ENCODE data around the gene L3MBTL3.

Gene L3MBTL3

GRCh38 chr6:130127195-130127594 lies 108.8 kb downstream of the L3MBTL3 start:
- TF ChIP-seq NFIC (IDR thresholded peaks at IDR 0.05) (no peak), EGR1 (IDR thresholded peaks at IDR 0.05) (no peak), YY1 (IDR thresholded peaks at IDR 0.05; ENCODE audit: low read depth) (no peak), RAD21 (IDR thresholded peaks at IDR 0.05; ENCODE audit: low read depth) (no peak), ZBTB7A (IDR thresholded peaks at IDR 0.05; ENCODE audit: low read depth) (no peak), TCF12 (IDR thresholded peaks at IDR 0.05; ENCODE audit: low read depth) (no peak), EP300 (IDR thresholded peaks at IDR 0.05; ENCODE audit: borderline replicate concordance) (no peak), MAX (IDR thresholded peaks at IDR 0.05) (no peak), REST (IDR thresholded peaks at IDR 0.05; ENCODE audit: low read depth) (no peak), USF1 (IDR thresholded peaks at IDR 0.05) (no peak), CEBPB (IDR thresholded peaks at IDR 0.05) (no peak), TAF1 (IDR thresholded peaks at IDR 0.05; ENCODE audit: low read depth) (no peak), FOXM1 (IDR thresholded peaks at IDR 0.05; ENCODE audit: borderline replicate concordance, low read depth) (no peak), TEAD4 (IDR thresholded peaks at IDR 0.05) (no peak)

- TF ChIP-seq FOXM1 (IDR thresholded peaks at IDR 0.05; ENCODE audit: borderline replicate concordance, low read depth): no peak
Measured at GRCh38 chr6:130128326-130128725, 109.9 kb downstream of the L3MBTL3 start.

- TF ChIP-seq RAD21 (IDR thresholded peaks at IDR 0.05; ENCODE audit: low read depth) (no peak), TAF1 (IDR thresholded peaks at IDR 0.05; ENCODE audit: low read depth) (no peak), EP300 (IDR thresholded peaks at IDR 0.05; ENCODE audit: borderline replicate concordance) (no peak), FOXM1 (IDR thresholded peaks at IDR 0.05; ENCODE audit: borderline replicate concordance, low read depth) (no peak), TCF12 (IDR thresholded peaks at IDR 0.05; ENCODE audit: low read depth) (no peak), EGR1 (IDR thresholded peaks at IDR 0.05) (no peak), REST (IDR thresholded peaks at IDR 0.05; ENCODE audit: low read depth) (no peak), MAX (IDR thresholded peaks at IDR 0.05) (no peak), NFIC (IDR thresholded peaks at IDR 0.05) (no peak), TEAD4 (IDR thresholded peaks at IDR 0.05) (no peak), CEBPB (IDR thresholded peaks at IDR 0.05) (no peak), YY1 (IDR thresholded peaks at IDR 0.05; ENCODE audit: low read depth) (no peak), USF1 (IDR thresholded peaks at IDR 0.05) (no peak), CREB1 (IDR thresholded peaks at IDR 0.05; ENCODE audit: low read depth) (no peak), ZBTB7A (IDR thresholded peaks at IDR 0.05; ENCODE audit: low read depth) (no peak)
Measured at GRCh38 chr6:130129762-130130246, 111.4 kb downstream of the L3MBTL3 start.

GRCh38 chr6:130132286-130132701 lies 113.9 kb downstream of the L3MBTL3 start:
- TF ChIP-seq TEAD4 (IDR thresholded peaks at IDR 0.05): no peak
- TF ChIP-seq ZBTB7A (IDR thresholded peaks at IDR 0.05; ENCODE audit: low read depth): no peak
- no peak for TF ChIP-seq FOXM1 (IDR thresholded peaks at IDR 0.05; ENCODE audit: borderline replicate concordance, low read depth)
- TF ChIP-seq MAX (IDR thresholded peaks at IDR 0.05): no peak
- no peak for TF ChIP-seq TAF1 (IDR thresholded peaks at IDR 0.05; ENCODE audit: low read depth)
- no peak for TF ChIP-seq EP300 (IDR thresholded peaks at IDR 0.05; ENCODE audit: borderline replicate concordance)
- TF ChIP-seq CEBPB (IDR thresholded peaks at IDR 0.05): no peak
- TF ChIP-seq TCF12 (IDR thresholded peaks at IDR 0.05; ENCODE audit: low read depth): no peak
- TF ChIP-seq EGR1 (IDR thresholded peaks at IDR 0.05): no peak
- TF ChIP-seq RAD21 (IDR thresholded peaks at IDR 0.05; ENCODE audit: low read depth): no peak
- no peak for TF ChIP-seq CREB1 (IDR thresholded peaks at IDR 0.05; ENCODE audit: low read depth)
- TF ChIP-seq NFIC (IDR thresholded peaks at IDR 0.05): no peak

GRCh38 chr6:130134582-130134981 lies 116.2 kb downstream of the L3MBTL3 start:
- TF ChIP-seq FOXM1 (IDR thresholded peaks at IDR 0.05; ENCODE audit: borderline replicate concordance, low read depth) (no peak), ZBTB7A (IDR thresholded peaks at IDR 0.05; ENCODE audit: low read depth) (no peak), TCF12 (IDR thresholded peaks at IDR 0.05; ENCODE audit: low read depth) (no peak), CREB1 (IDR thresholded peaks at IDR 0.05; ENCODE audit: low read depth) (no peak), EGR1 (IDR thresholded peaks at IDR 0.05) (no peak), REST (IDR thresholded peaks at IDR 0.05; ENCODE audit: low read depth) (no peak), NFIC (IDR thresholded peaks at IDR 0.05) (no peak), TEAD4 (IDR thresholded peaks at IDR 0.05) (no peak), EP300 (IDR thresholded peaks at IDR 0.05; ENCODE audit: borderline replicate concordance) (no peak), TAF1 (IDR thresholded peaks at IDR 0.05; ENCODE audit: low read depth) (no peak), CEBPB (IDR thresholded peaks at IDR 0.05) (no peak), YY1 (IDR thresholded peaks at IDR 0.05; ENCODE audit: low read depth) (no peak), USF1 (IDR thresholded peaks at IDR 0.05) (no peak)
